OCI-LY7 (cell line): ENCODE data around the gene SNX10. TPM values are rescaled to one million over a fixed set of nuclear protein-coding genes. Genes with fewer than 3 reads are reported as not detected.

Experiments used
- BruUV-seq: library from RNA; stranded (reverse); fragments of 400-500 nt; replicated peaks from 2 replicates; lab custom pipeline; 2021; lab: Mats Ljungman, UMichigan
- CTCF ChIA-PET: fragments of 300-600 bp; sonication (Branson Sonifier 250); formaldehyde crosslinking; loops from one replicate; lab custom pipeline; 2022; ENCODE audit warnings: antibody characterized with exemption; ENCODE audit not compliant: unreplicated experiment; lab: Charles Lee
- POLR2A ChIA-PET: fragments of 300-600 bp; sonication (Branson Sonifier 250); formaldehyde crosslinking; loops from one replicate; lab custom pipeline; 2022; ENCODE audit warnings: antibody characterized with exemption; lab: Charles Lee
- DNase-seq: peaks from one replicate; pipeline ENCODE4 v3.0.0-alpha.2; 2015; ENCODE audit warnings: low spot score
- H2AFZ ChIP-seq: fragments of 200-600 bp; sonication (generic), shearing (Covaris generic); 2 replicates; pipeline ENCODE4 v1.6.1; 2014; ENCODE audit warnings: mild to moderate bottlenecking, antibody characterized with exemption, low read length, moderate library complexity
- H3K27ac ChIP-seq: fragments of 200-600 bp; sonication (generic); 2 replicates; pipeline ENCODE4 v1.5.1; 2014; ENCODE audit warnings: mixed run types, low read depth, mild to moderate bottlenecking, moderate library complexity, low read length, inconsistent platforms; ENCODE audit not compliant: poor library complexity, severe bottlenecking
- H3K36me3 ChIP-seq: fragments of 200-600 bp; sonication (generic); 2 replicates; pipeline ENCODE4 v1.6.1; 2014; ENCODE audit warnings: mild to moderate bottlenecking, antibody characterized with exemption, low read length, moderate library complexity, mixed read lengths; ENCODE audit not compliant: insufficient read depth
- H3K4me1 ChIP-seq: fragments of 200-600 bp; sonication (generic); 2 replicates; pipeline ENCODE4 v1.5.1; 2014; ENCODE audit warnings: mild to moderate bottlenecking, low read length; ENCODE audit not compliant: insufficient read depth, poor library complexity, severe bottlenecking
- H3K4me2 ChIP-seq: fragments of 200-600 bp; sonication (generic); 2 replicates; pipeline ENCODE4 v1.6.1; 2014; ENCODE audit warnings: mild to moderate bottlenecking, low read length
- H3K4me3 ChIP-seq: fragments of 200-600 bp; sonication (generic); 2 replicates; pipeline ENCODE4 v1.5.1; 2014; ENCODE audit warnings: mild to moderate bottlenecking, low read depth, low read length; ENCODE audit not compliant: poor library complexity, severe bottlenecking
- H3K79me2 ChIP-seq: fragments of 200-600 bp; sonication (generic); 2 replicates; pipeline ENCODE4 v1.6.1; 2016; ENCODE audit warnings: low read depth, mild to moderate bottlenecking, low read length, moderate library complexity, mixed read lengths; ENCODE audit not compliant: insufficient read depth
- H3K9me2 ChIP-seq: fragments of 200-600 bp; sonication (generic); 2 replicates; pipeline ENCODE4 v1.6.1; 2016; ENCODE audit warnings: mild to moderate bottlenecking, low read length, mixed read lengths; ENCODE audit not compliant: insufficient read depth
- H3K9me3 ChIP-seq: fragments of 200-600 bp; sonication (generic); 2 replicates; pipeline ENCODE4 v1.6.1; 2014; ENCODE audit warnings: mild to moderate bottlenecking, mixed run types, low read length, mixed read lengths
- H4K20me1 ChIP-seq: fragments of 200-600 bp; sonication (generic); 2 replicates; pipeline ENCODE4 v1.6.1; 2014; ENCODE audit warnings: mild to moderate bottlenecking, antibody characterized with exemption, low read length, moderate library complexity, mixed read lengths; ENCODE audit not compliant: insufficient read depth
- EZH2phosphoT487 ChIP-seq: fragments of 200-600 bp; sonication (generic); IDR thresholded peaks from 2 replicates; pipeline ENCODE4 v1.6.1; 2018; ENCODE audit warnings: low read depth, borderline replicate concordance, mild to moderate bottlenecking, mixed run types, antibody characterized with exemption, low read length, moderate library complexity, mixed read lengths
- intact Hi-C: fragments of 100-400 bp; cut with micrococcal nuclease; formaldehyde crosslinking; loops from one replicate; pipeline ENCODE4 v1.10.0; 2022; ENCODE audit not compliant: unreplicated experiment
- total RNA-seq, 2 experiments: library from RNA; depleted of rRNA in 1 of 2; stranded (reverse); fragments of >200 nt in 1 of 2; shearing (Covaris generic) in 1 of 2; gene quantifications; 2 replicates each; pipeline ENCODE4 v1.2.3, GENCODE V29; 2014 to 2022
- TF ChIP-seq, protein P1 (sequence below): fragments of 200-600 bp; sonication (generic); conservative IDR thresholded peaks from 2 replicates; pipeline ENCODE4 v1.5.1; 2014; ENCODE audit warnings: mild to moderate bottlenecking, antibody characterized with exemption, low read length, moderate library complexity, mixed read lengths

Gene SNX10
- total RNA-seq, 2 experiments from 2014 or later, result 14.3 to 32.9 TPM

DNA sequence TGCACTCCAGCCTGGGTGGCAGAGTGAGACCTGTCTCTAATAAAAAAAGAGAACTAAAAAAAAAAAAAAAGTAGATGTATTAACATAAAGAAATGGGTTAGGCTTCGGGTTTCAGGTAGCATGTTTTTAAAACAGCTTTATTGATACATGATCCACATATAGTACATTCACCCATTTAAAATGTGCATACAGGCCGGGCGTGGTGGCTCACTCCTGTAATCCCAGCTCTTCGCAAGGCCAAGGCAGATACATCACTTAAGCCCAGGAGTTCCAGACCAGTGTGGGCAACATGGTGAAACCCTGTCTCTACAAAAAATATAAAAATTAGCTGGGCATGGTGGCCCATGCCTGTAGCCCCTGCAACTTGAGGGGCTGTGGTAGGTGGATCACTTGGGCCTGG, 39.5 kb downstream of the SNX10 start:
- peaks cover 9% of the 10 kb centered on the region; the same call in 1 of the 2 replicates for H3K9me3 ChIP-seq
- peaks cover 48% of the 10 kb centered on the region for H3K4me1 ChIP-seq
- H3K9me2 ChIP-seq, result no peaks in the 10 kb centered on the region
- CTCF ChIA-PET, result no interaction called here
- no peak overlapping the region for H2AFZ ChIP-seq
- H3K4me3 ChIP-seq, result no peak overlapping the region
- H3K36me3 ChIP-seq, result peaks cover 16% of the 10 kb centered on the region
- POLR2A ChIA-PET, result interaction anchor here (0.6 to 2.2 kb wide), 5 partner anchors 9 to 62 kb away, joined by 3 to 9 read pairs (median 3); no protein-coding TSS in a partner anchor
- intact Hi-C loops, result no loop called here
- no TSS peak for BruUV-seq
- TF ChIP-seq, protein P1, sequence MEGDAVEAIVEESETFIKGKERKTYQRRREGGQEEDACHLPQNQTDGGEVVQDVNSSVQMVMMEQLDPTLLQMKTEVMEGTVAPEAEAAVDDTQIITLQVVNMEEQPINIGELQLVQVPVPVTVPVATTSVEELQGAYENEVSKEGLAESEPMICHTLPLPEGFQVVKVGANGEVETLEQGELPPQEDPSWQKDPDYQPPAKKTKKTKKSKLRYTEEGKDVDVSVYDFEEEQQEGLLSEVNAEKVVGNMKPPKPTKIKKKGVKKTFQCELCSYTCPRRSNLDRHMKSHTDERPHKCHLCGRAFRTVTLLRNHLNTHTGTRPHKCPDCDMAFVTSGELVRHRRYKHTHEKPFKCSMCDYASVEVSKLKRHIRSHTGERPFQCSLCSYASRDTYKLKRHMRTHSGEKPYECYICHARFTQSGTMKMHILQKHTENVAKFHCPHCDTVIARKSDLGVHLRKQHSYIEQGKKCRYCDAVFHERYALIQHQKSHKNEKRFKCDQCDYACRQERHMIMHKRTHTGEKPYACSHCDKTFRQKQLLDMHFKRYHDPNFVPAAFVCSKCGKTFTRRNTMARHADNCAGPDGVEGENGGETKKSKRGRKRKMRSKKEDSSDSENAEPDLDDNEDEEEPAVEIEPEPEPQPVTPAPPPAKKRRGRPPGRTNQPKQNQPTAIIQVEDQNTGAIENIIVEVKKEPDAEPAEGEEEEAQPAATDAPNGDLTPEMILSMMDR, result no peak
- no peak for TF ChIP-seq EZH2phosphoT487
- H4K20me1 ChIP-seq, result no peaks in the 10 kb centered on the region
- no peak overlapping the region for H3K27ac ChIP-seq
- H3K79me2 ChIP-seq, result peaks cover 40% of the 10 kb centered on the region; the same call in 1 of the 2 replicates
- H3K4me2 ChIP-seq, result no peak overlapping the region
- DNase-seq, result no peak

DNA sequence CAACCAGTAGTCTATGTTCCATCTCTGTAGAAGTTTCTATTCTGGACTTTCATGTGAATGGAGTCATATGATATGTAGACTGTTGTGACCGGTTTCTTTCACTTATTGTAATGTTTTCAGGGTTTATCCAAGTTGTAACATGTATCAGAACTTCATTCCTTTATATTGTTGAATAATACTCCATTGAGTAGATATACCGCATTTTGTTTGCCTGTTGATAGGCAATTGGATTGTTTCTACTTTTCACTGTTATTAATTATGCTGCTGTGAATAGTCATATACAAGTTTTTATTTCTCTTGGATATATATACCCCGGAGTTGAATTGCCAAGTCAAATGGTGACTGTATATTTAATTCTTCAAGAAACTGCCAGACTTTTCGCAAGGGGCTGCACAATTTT, 40.1 kb downstream of the SNX10 start:
- Histone ChIP-seq H4K20me1 (no peaks in the 10 kb centered on the region), H3K4me3 (no peak overlapping the region), H3K9me3 (peaks cover 9% of the 10 kb centered on the region; the same call in 1 of the 2 replicates), H3K27ac (no peak overlapping the region), H3K36me3 (peaks cover 16% of the 10 kb centered on the region), H3K4me1 (peaks cover 55% of the 10 kb centered on the region), H2AFZ (no peak overlapping the region), H3K9me2 (no peaks in the 10 kb centered on the region), H3K79me2 (peaks cover 47% of the 10 kb centered on the region; the same call in 1 of the 2 replicates), H3K4me2 (no peak overlapping the region)
- no peak for DNase-seq
- TF ChIP-seq, protein P1, result no peak
- TF ChIP-seq EZH2phosphoT487, result no peak
- intact Hi-C loops, result no loop called here
- ChIA-PET CTCF (no interaction called here), POLR2A (interaction anchor here (0.6 to 2.2 kb wide), 2 partner anchors 10 to 22 kb away, joined by 3 to 9 read pairs; no protein-coding TSS in a partner anchor)
- BruUV-seq, result no TSS peak

- Histone ChIP-seq H3K9me2 (no peaks in the 10 kb centered on the region), H3K4me2 (no peak overlapping the region), H4K20me1 (no peaks in the 10 kb centered on the region), H3K4me3 (no peak overlapping the region), H3K9me3 (peaks cover 9% of the 10 kb centered on the region; the same call in 1 of the 2 replicates), H3K36me3 (peaks cover 13% of the 10 kb centered on the region), H3K4me1 (peaks cover 64% of the 10 kb centered on the region), H3K79me2 (peaks cover 56% of the 10 kb centered on the region; the same call in 1 of the 2 replicates), H2AFZ (no peak overlapping the region), H3K27ac (no peak overlapping the region)
- no TSS peak for BruUV-seq
- CTCF ChIA-PET, result no interaction called here
- POLR2A ChIA-PET, result interaction anchor here (0.5 kb wide), 1 partner anchor 125 kb away, joined by 6 read pairs; no protein-coding TSS in a partner anchor
- intact Hi-C loops, result no loop called here
- TF ChIP-seq, protein P1, result no peak
- TF ChIP-seq EZH2phosphoT487, result no peak
- DNase-seq, result no peak
Observed at GRCh38 chr7:26332698-26333097, 41.0 kb downstream of the SNX10 start.
